Hematopoietic multipotent progenitor cell treated with erythropoietin and hydrocortisone succinate and interleukin-3 and kit ligand, for 4 days (in vitro differentiated cells): ENCODE measurements around the gene SLC4A9.
A peak's percentile ranks its signal among the peaks of the same experiment; 100 is the strongest.

ENCODE experiments used
- DNase-seq: peaks from one replicate; pipeline ENCODE4 v3.0.0-alpha.2; 2015

The SLC4A9 gene, protein sequence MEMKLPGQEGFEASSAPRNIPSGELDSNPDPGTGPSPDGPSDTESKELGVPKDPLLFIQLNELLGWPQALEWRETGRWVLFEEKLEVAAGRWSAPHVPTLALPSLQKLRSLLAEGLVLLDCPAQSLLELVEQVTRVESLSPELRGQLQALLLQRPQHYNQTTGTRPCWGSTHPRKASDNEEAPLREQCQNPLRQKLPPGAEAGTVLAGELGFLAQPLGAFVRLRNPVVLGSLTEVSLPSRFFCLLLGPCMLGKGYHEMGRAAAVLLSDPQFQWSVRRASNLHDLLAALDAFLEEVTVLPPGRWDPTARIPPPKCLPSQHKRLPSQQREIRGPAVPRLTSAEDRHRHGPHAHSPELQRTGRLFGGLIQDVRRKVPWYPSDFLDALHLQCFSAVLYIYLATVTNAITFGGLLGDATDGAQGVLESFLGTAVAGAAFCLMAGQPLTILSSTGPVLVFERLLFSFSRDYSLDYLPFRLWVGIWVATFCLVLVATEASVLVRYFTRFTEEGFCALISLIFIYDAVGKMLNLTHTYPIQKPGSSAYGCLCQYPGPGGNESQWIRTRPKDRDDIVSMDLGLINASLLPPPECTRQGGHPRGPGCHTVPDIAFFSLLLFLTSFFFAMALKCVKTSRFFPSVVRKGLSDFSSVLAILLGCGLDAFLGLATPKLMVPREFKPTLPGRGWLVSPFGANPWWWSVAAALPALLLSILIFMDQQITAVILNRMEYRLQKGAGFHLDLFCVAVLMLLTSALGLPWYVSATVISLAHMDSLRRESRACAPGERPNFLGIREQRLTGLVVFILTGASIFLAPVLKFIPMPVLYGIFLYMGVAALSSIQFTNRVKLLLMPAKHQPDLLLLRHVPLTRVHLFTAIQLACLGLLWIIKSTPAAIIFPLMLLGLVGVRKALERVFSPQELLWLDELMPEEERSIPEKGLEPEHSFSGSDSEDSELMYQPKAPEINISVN

DNA sequence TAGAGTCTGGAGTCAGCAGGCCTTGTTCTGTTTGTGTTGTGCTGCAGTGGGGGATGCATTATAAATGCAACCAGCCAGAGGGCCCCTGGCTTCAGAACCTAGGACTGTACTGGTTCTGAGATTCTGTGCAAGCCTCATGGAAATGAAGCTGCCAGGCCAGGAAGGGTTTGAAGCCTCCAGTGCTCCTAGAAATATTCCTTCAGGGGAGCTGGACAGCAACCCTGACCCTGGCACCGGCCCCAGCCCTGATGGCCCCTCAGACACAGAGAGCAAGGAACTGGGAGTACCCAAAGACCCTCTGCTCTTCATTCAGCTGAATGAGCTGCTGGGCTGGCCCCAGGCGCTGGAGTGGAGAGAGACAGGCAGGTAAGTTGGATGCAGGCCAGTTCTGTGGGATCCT, at the start of gene SLC4A9:
TSS of gene SLC4A9 (plus strand) at position 94 of the 400 bp plus-strand sequence. CDS start at position 137, 43 bp downstream.
- DNase-seq, result no peak

- no peak for DNase-seq
Measured at GRCh38 chr5:140310434-140310833, 49.6 kb upstream of the SLC4A9 start.

GRCh38 chr5:140311011-140311467, 49.0 kb upstream of the SLC4A9 start:
- DNase-seq, result no peak

DNA sequence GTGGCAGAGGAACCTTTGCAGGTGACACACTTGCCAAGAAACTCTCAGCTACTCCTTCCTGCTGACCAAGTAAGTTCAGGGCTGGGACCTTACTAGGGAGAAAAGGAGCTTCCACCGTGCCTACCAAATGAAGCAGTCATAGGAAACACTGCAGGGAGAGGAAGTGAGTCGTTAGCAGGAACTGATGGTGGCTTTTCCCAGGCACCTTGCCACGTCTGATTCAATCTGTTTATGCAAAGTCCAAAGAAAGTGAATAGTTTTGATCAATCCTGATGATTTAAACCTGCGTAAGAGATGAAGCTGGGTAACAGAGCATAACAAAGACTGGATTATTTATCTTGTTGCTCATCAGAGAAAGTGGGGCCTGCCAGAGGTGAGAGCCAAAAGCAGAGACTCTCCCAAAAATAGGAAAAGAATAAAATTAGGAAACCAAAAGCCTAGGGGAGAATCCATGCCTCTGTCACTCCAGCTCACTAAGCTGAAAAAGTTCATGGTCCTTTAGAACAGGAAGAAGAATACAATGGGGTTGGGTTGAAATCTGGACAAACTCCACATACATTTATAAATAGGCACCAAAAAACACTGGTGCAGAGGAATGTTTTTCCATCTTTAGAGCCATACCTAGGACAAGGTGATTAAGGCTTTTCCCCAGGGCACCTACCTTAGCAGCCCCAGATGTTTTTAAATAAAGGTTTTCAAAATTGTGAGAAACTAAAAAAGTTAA, 47.8 kb upstream of the SLC4A9 start:
- peak; percentile 23 for DNase-seq

GRCh38 chr5:140312791-140313189, 47.2 kb upstream of the SLC4A9 start:
- DNase-seq, result no peak

DNA sequence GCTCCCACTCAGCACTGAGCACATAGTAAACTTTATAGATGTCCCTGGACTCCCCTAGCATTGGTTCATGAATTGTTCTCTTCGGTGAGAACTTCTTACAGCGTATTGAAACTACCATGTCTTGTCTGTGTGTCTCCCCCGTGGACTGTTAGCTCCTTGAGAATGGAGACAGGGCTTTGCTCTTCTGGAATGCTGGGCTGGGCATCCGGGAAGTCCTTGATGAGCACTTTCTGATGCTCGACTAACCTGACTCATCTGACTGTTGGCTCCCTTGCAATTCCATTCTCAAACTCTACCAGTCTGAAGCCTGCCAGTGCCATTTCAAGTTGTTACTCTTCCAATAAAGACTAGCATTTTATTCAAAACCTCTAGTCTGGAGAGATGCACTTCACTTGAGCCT, 42.1 kb upstream of the SLC4A9 start:
- no peak for DNase-seq

DNA sequence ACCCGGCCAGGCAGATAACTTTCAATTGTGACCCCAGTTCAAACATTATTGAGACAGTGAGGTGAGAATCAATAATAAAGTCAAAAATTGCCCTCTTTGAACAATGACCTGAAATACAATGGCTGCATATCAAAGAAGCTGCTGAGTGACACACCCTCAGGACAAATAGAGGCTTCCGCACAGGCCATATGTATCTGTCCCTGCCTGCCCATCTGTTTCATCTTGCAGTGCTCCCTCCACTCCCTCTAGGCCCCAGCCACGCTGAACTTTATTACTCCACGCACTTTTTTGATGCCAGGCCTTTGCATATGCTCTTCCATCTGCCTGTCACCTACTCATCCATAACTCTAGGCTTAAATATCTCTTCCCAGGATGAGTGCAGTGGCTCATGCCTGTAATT, 41.2 kb upstream of the SLC4A9 start:
- no peak for DNase-seq

DNA sequence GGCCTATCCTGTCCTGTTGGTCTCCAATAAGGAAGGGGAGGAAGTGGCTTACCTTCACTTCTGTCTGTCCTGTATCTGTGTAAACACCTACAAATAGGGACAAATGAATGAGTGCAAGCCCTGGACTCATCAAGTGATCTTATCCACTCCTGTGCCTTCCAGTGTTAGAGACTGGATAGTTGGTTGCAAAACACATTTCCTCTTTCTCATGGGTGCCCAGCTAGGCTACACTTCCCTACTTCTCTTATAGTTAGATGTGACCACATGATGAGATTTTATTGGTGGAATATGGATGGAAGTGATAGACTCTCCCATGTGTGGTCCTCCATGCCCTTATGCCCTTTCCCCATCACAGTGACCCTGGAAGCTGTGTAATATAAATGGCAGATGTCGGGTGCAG, 40.2 kb upstream of the SLC4A9 start:
- peak; percentile 43 for DNase-seq

DNA sequence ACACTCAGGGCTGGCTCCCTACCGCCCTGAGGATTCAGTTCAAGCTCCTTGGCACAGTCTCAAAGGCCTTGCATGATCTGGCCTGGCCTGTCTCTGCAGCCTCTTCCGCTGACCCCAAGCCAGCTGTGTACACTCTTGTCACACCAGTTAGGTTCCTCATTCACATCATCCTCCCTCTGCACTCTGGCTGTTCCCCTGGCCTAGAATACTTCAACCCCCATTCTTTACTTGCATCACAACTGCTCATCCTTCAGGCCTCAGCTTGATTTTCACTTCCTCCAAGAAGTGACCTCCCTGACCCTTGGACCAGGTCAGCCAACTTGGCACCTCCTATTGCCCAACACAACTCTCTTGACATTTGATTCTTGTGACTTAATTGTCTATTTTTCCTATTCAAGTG, 38.2 kb upstream of the SLC4A9 start:
- DNase-seq, result peak; percentile 37

- no peak for DNase-seq
Measured at GRCh38 chr5:140322751-140323731, 37.0 kb upstream of the SLC4A9 start.

- no peak for DNase-seq
Measured at GRCh38 chr5:140324041-140324600, 35.9 kb upstream of the SLC4A9 start.

DNA sequence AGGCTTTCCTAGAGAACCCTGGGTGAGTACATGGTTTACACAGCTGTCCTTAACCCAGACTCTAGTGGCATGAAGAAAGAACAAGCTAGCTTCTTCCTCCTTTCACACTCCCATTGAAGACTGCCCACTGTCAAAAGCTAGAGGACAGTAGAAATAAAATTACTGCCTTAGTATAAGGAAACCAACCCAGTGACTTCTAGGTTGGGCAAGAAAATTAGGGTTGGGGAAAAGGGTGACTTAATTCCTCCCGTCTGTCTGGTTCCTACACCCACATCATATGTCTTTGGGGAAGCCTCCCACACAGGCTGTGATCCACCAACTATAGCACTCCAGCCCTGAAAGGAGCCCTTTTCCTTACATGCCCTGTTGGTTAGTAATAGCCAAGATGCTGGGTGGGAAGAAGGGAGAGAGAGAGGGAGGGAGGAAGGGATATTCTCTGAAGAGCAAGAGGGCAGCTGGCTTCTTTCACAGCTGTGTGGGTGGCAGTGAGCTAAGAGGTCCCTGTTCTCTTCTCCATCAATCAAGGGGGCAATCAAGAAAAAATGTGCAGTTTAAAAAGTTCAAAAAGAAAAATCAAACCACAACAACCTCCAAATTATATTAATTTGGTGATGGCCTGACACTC, 35.3 kb upstream of the SLC4A9 start:
- no peak for DNase-seq

DNA sequence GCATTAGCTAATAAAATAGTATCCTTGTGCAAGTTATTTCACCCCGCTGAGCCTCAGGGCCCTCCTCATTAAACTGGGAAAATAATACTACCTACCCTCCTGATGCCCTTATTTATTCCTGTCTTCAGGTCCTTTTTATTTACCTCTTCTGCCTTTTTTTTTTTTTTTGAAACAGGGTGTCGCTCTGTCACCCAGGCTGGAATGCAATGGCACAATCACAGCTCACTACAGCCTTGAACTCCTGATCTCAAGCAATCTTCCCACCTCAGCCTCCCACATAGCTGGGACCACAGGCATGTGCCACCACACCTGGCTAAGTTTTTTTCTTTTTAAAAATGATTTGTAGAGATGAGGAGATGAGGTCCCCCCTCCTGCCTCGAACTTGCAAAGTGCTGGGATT, 34.5 kb upstream of the SLC4A9 start:
- no peak for DNase-seq

DNA sequence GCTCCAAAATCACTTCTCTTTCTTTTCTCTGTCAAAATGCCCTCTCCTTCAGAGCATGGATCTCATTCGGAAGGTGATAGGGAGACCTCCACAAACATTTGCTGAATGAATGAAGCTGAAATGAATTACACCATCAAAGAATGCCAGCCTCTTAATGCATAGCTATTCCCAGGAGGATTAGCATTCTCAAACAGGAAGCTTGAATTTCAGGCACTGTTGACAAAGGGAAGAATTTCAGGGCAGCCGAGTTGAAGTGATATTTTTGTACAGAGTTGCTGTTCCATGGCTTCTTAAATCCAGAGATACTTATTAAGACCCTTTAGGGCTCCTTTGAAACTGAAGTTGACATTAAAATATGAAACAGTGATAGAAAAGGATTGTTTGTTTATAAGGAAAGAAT, 32.4 kb upstream of the SLC4A9 start:
- DNase-seq, result no peak

- DNase-seq, result no peak
Measured at GRCh38 chr5:140328036-140328764, 31.8 kb upstream of the SLC4A9 start.

GRCh38 chr5:140329739-140330481, 30.1 kb upstream of the SLC4A9 start:
- no peak for DNase-seq

- DNase-seq, result no peak
Measured at GRCh38 chr5:140331638-140332037, 28.4 kb upstream of the SLC4A9 start.

DNA sequence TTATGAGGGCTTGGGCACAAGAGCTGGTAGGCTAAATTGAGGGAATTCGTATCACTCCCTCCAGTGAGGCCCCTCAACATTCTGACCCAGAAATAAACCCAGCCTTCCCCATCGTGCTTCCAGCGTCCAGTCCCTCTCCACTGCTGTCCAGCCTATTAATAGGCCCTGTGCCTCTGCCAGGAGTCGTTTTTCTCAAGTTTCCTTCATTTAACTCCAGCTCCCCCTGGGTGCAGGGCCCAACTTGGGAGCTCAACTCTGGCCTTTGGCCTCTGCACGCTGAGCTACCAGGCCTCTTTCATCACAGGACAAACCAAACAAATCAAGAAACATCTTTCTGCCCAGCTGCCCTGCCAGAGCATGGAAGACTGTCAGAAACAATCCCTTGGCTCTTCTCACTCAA, 23.6 kb upstream of the SLC4A9 start:
- no peak for DNase-seq

DNA sequence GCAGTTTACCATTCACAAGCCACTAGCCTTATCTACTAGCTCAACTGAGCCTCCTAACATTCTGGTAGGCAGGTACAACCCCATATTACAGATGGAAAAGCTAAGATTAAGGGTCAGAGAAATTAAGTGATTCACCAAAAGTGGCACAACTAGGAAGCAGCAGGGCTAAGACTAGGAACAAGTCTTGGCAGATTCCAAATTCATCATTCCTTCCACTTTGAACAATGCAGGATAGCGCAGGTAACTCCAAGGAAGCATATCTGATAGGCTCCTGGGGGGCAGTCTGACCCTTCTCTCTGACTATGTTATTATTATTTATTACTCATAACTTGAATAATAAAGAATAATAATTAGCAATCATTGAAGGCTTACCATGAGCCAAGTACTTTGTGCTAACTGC, 22.1 kb upstream of the SLC4A9 start:
- DNase-seq, result no peak

DNA sequence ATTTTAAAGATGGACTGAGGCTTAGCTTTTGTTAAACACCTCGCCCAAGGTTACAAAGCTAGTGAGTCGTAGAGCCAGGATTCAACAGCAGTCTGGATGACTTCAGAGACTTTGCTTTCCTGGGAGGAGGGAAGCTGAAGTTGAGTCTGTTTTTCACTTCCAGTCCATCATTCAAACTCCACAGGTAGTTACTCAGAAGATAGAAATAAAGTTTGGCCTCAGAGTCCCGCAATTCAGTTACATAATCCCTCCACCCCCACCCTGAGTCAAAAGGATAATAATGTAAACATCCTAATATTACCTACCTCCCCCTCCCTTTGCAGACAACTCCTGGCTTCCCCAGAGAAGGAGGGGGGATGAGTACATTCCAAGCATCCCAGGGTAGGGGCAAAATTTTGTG, 21.7 kb upstream of the SLC4A9 start:
- no peak for DNase-seq
